Panc1 (cell line): Measurements from ENCODE around the gene SNRNP25.

Experiments used
- POLR2AphosphoS5 ChIP-seq: IDR thresholded peaks from 2 replicates; pipeline ENCODE4 v1.6.1; 2012; ENCODE audit warnings: mild to moderate bottlenecking, low read depth, low read length, moderate library complexity
- SIN3A ChIP-seq: IDR thresholded peaks from 2 replicates; pipeline ENCODE4 v1.6.1; 2012; ENCODE audit warnings: low read depth, mild to moderate bottlenecking, low read length, moderate library complexity, borderline replicate concordance; ENCODE audit not compliant: insufficient read depth
- TCF7L2 ChIP-seq: IDR thresholded peaks from 2 replicates; pipeline ENCODE4 v1.6.1; 2011; ENCODE audit warnings: mild to moderate bottlenecking, low read depth, low read length, inconsistent platforms
- TF ChIP-seq, protein P1 (sequence below): fragments of 450-650 bp; IDR thresholded peaks from 2 replicates; pipeline ENCODE4 v1.5.1; 2017; ENCODE audit warnings: mild to moderate bottlenecking
- TF ChIP-seq, protein P2 (sequence below), 2 experiments: IDR thresholded peaks; 2 replicates each; pipeline ENCODE4 v1.6.1; 2011 to 2012; ENCODE audit warnings: low read depth in 2 of 2, control low read depth in 1 of 2, low read length in 1 of 2, mild to moderate bottlenecking in 1 of 2, moderate library complexity in 1 of 2; ENCODE audit not compliant: insufficient read depth in 1 of 2

DNA sequence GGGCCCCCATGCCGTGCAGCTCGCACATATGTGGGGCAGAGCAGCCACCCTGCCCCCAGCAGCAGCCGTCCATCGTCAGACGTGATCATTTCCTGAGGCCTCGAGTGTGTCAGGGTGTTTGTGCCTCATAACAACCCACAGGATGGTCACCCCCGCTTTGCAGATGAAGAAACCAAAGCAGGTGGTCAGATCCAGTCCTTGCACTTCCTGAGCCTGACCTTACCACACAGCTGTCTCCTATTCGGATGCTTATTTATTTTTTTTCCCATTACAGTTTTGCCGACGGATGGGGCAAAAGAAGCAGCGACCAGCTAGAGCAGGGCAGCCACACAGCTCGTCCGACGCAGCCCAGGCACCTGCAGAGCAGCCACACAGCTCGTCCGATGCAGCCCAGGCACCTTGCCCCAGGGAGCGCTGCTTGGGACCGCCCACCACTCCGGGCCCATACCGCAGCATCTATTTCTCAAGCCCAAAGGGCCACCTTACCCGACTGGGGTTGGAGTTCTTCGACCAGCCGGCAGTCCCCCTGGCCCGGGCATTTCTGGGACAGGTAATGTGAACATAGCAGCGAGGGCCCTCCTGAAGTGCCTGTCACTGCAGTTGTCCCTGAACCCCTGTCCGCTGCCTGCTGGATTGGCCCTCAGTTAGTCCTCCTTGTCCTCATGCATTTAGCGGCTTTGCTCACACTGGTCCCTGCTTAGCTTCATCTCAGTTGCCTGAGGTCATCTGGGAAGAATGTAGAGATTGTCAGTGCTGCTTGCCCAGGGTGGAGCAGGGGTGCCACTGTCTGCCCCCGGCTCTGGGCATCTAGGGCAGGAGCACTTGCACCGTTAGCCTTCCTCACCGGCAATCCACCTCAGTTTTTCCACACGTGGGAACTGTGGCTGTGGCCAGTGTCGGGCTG is 25.8 kb downstream of the SNRNP25 start:
- TF ChIP-seq, protein P1, sequence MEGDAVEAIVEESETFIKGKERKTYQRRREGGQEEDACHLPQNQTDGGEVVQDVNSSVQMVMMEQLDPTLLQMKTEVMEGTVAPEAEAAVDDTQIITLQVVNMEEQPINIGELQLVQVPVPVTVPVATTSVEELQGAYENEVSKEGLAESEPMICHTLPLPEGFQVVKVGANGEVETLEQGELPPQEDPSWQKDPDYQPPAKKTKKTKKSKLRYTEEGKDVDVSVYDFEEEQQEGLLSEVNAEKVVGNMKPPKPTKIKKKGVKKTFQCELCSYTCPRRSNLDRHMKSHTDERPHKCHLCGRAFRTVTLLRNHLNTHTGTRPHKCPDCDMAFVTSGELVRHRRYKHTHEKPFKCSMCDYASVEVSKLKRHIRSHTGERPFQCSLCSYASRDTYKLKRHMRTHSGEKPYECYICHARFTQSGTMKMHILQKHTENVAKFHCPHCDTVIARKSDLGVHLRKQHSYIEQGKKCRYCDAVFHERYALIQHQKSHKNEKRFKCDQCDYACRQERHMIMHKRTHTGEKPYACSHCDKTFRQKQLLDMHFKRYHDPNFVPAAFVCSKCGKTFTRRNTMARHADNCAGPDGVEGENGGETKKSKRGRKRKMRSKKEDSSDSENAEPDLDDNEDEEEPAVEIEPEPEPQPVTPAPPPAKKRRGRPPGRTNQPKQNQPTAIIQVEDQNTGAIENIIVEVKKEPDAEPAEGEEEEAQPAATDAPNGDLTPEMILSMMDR, result no peak
- TF ChIP-seq POLR2AphosphoS5 (no peak), TCF7L2 (no peak), SIN3A (no peak)
- TF ChIP-seq, protein P2, sequence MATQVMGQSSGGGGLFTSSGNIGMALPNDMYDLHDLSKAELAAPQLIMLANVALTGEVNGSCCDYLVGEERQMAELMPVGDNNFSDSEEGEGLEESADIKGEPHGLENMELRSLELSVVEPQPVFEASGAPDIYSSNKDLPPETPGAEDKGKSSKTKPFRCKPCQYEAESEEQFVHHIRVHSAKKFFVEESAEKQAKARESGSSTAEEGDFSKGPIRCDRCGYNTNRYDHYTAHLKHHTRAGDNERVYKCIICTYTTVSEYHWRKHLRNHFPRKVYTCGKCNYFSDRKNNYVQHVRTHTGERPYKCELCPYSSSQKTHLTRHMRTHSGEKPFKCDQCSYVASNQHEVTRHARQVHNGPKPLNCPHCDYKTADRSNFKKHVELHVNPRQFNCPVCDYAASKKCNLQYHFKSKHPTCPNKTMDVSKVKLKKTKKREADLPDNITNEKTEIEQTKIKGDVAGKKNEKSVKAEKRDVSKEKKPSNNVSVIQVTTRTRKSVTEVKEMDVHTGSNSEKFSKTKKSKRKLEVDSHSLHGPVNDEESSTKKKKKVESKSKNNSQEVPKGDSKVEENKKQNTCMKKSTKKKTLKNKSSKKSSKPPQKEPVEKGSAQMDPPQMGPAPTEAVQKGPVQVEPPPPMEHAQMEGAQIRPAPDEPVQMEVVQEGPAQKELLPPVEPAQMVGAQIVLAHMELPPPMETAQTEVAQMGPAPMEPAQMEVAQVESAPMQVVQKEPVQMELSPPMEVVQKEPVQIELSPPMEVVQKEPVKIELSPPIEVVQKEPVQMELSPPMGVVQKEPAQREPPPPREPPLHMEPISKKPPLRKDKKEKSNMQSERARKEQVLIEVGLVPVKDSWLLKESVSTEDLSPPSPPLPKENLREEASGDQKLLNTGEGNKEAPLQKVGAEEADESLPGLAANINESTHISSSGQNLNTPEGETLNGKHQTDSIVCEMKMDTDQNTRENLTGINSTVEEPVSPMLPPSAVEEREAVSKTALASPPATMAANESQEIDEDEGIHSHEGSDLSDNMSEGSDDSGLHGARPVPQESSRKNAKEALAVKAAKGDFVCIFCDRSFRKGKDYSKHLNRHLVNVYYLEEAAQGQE (IDR thresholded peaks at IDR 0.05; ENCODE audit: insufficient read depth in 1 of 2, low read depth in 2 of 2, low read length in 1 of 2), result no peak
